GM12865 (cell line): ENCODE data around the gene FAM241B.

Experiments
- DNase-seq: peaks from one replicate; pipeline ENCODE4 v3.0.0; 2010; ENCODE audit warnings: low read depth
- H3K4me3 ChIP-seq: 2 replicates; pipeline ENCODE4 v1.5.1; 2011; ENCODE audit warnings: mild to moderate bottlenecking, low read depth, low read length, control low read depth
- CTCF ChIP-seq: IDR thresholded peaks from 2 replicates; pipeline ENCODE4 v1.5.1; 2011; ENCODE audit warnings: low read length, control low read depth, low read depth, inconsistent platforms; ENCODE audit not compliant: insufficient read depth; ENCODE audit errors: missing control alignments

The FAM241B gene

GRCh38 chr10:69659241-69660038, 29.4 kb downstream of the FAM241B start:
- H3K4me3 ChIP-seq, result no peak overlapping the region
- no peak for TF ChIP-seq CTCF
- no peak for DNase-seq

GRCh38 chr10:69660296-69660695, 30.2 kb downstream of the FAM241B start:
- no peak for TF ChIP-seq CTCF
- no peak overlapping the region for H3K4me3 ChIP-seq

GRCh38 chr10:69661414-69662172, 31.5 kb downstream of the FAM241B start:
- TF ChIP-seq CTCF, result no peak
- no peak overlapping the region for H3K4me3 ChIP-seq
- DNase-seq, result no peak

More at GRCh38 chr10:69660296-69660695, 30.2 kb downstream of the FAM241B start:
- DNase-seq, result no peak

- no peak for TF ChIP-seq CTCF
- DNase-seq, result no peak
- H3K4me3 ChIP-seq, result no peak overlapping the region
Measured at GRCh38 chr10:69662173-69662877, 32.3 kb downstream of the FAM241B start.

- no peak for DNase-seq
- no peak for TF ChIP-seq CTCF
- H3K4me3 ChIP-seq, result no peak overlapping the region
Measured at GRCh38 chr10:69662901-69663300, 32.9 kb downstream of the FAM241B start.

GRCh38 chr10:69663369-69663947, 33.4 kb downstream of the FAM241B start:
- no peak for DNase-seq
- H3K4me3 ChIP-seq, result no peak overlapping the region
- TF ChIP-seq CTCF, result no peak
